Activated effector memory CD4-positive, alpha-beta T cell treated with anti-CD3 and anti-CD28 coated beads, Interleukin-2, amount 50 U/mL, for 16 hours (primary cell): ENCODE results near the gene METTL26.

Experiments used
- DNase-seq: peaks from one replicate; pipeline ENCODE4 v3.0.0-alpha.2; 2020

METTL26 gene

GRCh38 chr16:658679-659571 is 22.8 kb upstream of the METTL26 start:
- no peak for DNase-seq

- no peak for DNase-seq
These were observed 21.4 kb upstream of the METTL26 start for GRCh38 chr16:657487-657886.

GRCh38 chr16:654034-654433 is 17.9 kb upstream of the METTL26 start:
- DNase-seq = no peak

- DNase-seq = no peak
These were observed 16.6 kb upstream of the METTL26 start for GRCh38 chr16:652454-653305.

- DNase-seq = no peak
These were observed 15.7 kb upstream of the METTL26 start for GRCh38 chr16:651844-652243.

GRCh38 chr16:649631-650030 is 13.5 kb upstream of the METTL26 start:
- peak; percentile 70 for DNase-seq

- peak; percentile 98 for DNase-seq
These were observed 12.9 kb upstream of the METTL26 start, which contains the start of gene WDR90 for GRCh38 chr16:648781-649589. WDR90 (plus strand) TSS chr16:649365; CDS start chr16:649417, 52 bp downstream.

- DNase-seq = peak; percentile 79
These were observed 12.1 kb upstream of the METTL26 start for GRCh38 chr16:648071-648780.

- no peak for DNase-seq
These were observed 11.2 kb upstream of the METTL26 start for GRCh38 chr16:647173-647902.

GRCh38 chr16:646679-647172 is 10.6 kb upstream of the METTL26 start:
- no peak for DNase-seq

- no peak for DNase-seq
These were observed 10.0 kb upstream of the METTL26 start for GRCh38 chr16:645852-646678.

GRCh38 chr16:644556-644955 is 8.5 kb upstream of the METTL26 start:
- no peak for DNase-seq

- no peak for DNase-seq
These were observed 6.9 kb upstream of the METTL26 start for GRCh38 chr16:643050-643368.

- peak; percentile 75 for DNase-seq
These were observed 6.3 kb upstream of the METTL26 start for GRCh38 chr16:642189-643049.

GRCh38 chr16:641326-642188 is 5.5 kb upstream of the METTL26 start, which contains the start of gene MCRIP2:
MCRIP2 (plus strand) TSS chr16:641828; CDS start chr16:641992, 164 bp downstream.
- DNase-seq = peak; percentile 88

GRCh38 chr16:640614-641013 is 4.5 kb upstream of the METTL26 start:
- DNase-seq = no peak

GRCh38 chr16:638836-639235 is 2.7 kb upstream of the METTL26 start:
- DNase-seq = no peak

GRCh38 chr16:638034-638543 is 2.0 kb upstream of the METTL26 start:
- no peak for DNase-seq
